ENCODE data around the gene MAPT.
"Not testable (repeated sequence)": the region's sequence is repeated elsewhere in the genome, so short reads cannot be mapped to it uniquely, and the experiment has no call there.

Gene MAPT

DNA sequence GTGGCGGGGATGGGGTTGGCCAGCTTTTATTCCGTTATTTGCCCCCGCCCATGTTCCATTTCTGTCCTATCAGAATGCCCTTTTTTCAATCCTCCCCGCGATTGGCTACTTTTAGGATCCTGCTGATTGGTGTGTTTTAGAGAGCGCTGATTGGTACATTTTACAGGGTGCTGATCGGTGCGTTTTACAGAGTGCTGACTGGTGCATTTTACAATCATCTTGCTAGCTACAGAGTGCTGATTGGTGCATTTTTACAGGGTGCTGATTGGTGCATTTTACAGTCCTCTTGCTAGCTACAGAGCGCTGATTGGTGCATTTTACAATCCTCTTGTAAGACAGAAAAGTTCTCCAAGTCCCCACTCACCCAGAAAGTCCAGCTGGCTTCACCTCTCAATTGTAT, 32.2 kb upstream of the MAPT start:
- DNase-seq (ENCODE audit: low spot score), result not testable (repeated sequence)

DNA sequence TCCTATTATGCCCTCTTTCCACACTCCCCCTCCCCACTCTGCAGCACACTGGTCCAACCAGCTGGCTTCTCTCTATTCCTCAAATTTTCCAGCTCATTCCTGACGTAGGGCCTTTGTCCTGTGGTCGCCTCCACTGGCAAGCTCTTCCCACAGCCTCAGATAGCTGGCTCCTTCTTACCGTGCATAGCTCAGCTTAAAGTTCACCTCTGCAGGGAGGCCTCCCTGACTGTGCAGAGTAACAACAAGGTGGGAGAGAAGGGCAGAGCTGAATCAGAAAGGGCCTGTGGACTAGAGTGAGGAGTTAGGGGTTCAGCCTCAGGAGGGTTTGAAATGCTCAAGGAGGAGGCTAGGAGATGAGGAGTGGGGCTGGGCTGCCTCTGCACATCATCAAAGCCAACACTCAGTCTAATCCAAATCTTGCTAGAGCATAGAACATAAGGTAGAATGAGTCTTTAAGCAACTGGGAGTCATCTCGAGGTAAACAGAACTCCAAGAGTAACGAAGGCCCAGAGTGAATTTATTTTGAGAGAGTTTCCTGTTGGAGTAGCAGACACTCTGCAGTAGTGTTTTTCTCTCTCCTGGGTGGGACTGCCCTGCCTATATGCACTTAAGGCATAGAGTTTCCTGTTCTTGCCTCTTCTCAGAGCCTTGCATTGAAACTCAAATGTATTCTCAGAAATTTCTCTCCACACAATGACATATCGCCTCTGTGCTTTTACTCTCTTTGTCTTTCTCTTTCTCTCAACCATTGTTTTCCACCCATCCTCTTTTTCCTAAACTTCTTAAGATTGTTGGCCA, 30.3 kb upstream of the MAPT start:
- DNase-seq (ENCODE audit: low spot score), result no peak

DNA sequence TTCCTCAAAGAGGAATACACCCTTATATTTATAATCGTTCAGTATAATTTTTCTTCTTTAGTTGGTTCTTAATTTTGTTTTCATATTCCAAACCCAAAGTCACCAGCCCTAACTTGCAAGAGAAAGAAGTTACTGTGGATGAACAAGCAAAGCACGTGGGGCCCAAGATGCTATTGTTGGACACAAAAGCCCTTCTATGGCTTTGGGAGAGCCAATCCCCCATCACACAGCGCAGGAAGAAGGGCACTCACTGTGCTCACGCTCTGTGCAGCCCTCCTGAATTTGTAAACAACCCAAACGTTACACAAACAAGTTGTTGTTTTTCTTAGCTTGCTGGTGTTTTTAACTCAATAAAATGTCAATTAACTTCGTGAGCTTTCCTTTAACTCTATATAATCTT, 27.2 kb upstream of the MAPT start:
- no peak for DNase-seq (ENCODE audit: low spot score)

DNA sequence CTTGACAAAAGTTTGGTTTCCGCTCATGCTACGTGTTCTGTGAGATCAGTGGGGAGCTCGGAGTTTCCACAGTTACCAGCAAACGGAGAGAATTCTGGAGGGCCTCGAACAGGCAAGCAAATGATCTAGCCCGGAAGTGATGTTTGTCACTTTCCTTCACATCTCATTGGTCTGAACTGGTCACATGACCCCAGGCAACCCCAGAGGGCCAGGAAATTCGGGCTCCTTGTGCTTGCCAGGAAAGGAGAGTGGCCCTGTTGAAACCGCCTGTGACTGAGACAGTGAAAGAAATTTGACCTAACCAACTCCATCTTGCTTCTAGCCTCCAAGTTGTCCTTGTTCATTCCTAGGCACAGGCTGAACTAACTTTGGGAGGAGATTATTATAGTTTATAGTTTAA, 26.7 kb upstream of the MAPT start:
- DNase-seq (ENCODE audit: low spot score), result no peak

DNA sequence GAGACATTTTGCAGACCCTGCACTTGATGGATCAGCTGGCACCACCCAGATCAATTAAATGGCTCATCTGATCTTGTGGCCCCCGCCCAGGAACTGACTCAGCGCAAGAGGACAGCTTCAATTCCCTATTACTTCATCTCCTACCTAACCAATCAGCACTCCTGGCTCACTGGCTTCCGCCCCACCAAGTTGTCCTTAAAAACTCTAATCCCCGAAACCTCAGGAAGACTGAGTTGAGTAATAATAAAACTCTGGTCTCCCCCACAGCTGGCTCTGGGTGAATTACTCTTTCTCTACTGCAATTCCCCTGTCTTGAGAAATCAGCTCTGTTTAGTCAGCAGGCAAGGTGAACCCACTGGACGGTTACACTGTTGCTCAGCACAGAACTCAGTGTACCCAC, 26.1 kb upstream of the MAPT start:
- DNase-seq (ENCODE audit: low spot score), result no peak

DNA sequence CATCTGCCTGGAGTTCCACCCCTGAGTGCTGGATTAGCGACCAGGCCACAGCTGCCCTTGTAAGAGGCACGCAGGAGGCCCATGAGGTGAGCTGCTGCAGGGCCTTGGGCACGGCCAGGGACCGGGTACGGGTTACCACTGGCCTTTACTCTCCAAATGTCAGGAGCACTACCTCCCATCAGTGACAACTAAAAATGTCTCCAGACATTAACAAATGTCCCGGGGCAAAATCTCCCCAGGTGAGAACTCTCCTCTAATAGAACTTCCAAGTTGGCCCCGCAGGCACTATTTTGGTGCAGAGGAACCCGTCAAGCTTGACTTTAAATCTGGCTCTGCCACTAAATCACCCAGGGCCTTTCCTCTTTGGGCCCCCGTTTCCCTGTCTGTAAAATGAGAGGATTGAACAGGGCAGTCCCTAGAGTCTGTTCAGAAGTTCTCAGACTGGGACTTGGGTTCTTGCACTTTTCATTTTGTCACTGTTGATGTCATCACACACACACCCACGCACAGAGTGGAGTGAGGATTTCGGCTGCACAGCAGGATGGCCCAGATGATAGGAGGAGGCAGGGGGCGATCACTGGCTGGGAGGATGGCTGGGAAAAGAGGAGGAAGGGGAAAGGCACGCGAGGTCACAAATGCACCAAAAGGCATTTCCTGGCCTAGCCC, 24.5 kb upstream of the MAPT start:
- DNase-seq (ENCODE audit: low spot score), result no peak

DNA sequence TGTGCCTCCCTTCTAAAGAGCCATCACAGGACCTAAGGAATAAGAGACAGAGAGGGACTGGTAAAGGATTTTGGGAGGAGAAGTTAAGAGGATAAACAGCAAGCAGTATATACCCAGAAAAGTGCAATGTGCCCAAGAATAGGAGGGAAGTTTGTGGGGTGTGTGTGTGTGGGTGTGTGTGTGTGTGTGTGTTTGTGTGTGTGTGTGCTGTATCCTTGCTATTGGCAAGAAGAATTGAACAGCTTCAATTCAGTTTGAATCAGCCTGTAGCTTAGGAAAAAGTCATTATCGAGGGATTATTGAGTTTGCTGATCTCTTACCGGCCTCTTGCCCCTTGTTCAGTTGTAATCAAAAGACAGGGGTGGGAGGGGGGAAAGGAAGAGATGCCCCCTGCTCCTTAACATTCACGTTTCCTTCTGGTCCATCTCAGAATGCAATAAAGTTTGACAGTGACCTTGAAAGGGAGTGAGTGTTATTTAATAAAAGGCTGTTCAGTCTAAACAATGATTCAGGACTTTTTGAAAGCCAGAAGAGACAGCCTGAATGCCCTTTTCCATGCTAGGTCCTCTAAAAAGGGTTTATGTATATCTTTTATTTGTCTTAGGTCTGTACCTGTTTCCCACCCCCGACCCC, 23.9 kb upstream of the MAPT start:
- DNase-seq (ENCODE audit: low spot score), result no peak

DNA sequence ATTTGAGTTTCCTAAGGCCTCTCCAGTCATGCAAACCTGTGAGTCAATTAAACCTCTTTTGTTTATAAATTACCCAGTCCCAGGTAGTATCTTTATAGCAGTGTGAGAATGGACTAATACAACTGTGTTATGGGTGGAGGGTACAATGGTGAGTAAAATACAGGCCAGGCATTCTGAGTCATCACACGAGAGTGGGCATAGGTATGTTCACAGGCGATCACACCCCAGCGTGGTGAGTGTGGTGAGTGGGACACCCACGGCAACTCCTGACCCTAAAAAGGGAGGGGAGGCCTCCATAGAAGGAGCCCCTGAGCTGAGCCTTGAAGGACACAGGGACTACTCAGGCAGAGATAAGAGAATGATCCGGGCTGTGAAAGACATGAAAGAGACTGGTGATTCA, 22.6 kb upstream of the MAPT start:
- DNase-seq (ENCODE audit: low spot score), result no peak

DNA sequence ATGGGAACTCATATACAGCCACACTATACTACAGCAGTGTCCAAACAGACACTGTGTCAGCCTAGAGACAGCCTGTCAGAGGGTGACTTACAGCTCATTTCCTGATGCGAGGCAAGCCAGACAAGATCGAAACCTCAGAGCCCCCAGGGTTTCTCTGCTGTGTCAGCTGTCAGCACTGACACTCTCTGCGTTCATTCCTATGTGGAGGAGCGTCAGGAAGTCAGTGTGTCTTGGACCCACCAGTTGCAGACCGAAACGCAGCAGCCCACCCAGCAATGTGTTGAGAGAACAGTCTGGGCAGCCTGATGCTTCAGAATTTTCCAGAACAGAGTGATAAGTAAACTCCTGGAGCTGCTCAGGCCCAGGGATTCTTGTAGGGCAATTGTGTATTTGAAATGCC, 20.6 kb upstream of the MAPT start:
- DNase-seq (ENCODE audit: low spot score), result peak; percentile 38

DNA sequence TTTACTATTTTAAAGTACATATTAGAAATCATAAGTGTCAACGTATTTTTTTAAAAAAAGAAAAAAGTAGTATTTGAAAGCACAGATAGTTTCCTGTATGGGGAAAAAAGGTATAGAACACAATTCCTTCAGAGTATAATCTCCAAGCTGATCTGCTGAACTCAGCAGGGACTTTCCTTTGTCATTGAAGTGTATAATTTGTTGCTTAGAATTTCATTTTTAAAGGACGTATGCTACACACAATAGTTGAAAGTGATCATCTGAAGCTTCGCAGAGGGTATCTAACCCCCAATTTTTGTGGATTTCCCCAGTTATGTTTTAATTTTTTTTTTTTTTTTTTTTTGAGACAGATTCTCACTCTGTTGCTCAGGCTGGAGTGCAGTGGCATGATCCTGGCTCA, 20.2 kb upstream of the MAPT start:
- DNase-seq (ENCODE audit: low spot score), result peak; percentile 5

DNA sequence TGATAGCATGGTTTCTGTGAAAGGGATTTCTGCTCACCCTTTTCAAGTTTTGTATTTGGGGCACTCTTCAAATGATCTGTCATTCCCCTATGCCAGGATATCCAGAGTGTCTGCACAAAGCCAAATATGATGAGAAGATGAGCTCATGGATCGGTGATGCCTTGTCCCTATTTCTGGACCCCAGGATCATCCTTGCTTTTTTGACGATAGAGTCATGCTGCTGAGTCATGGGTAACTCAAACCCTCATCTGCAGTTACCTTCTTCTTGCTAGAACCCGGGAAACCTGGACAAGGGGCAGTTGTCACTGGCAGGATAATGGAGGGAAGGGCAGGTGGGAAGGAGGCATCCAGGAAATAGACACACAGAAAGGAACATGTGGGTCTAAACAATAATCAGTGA, 17.8 kb upstream of the MAPT start:
- no peak for DNase-seq (ENCODE audit: low spot score)

DNA sequence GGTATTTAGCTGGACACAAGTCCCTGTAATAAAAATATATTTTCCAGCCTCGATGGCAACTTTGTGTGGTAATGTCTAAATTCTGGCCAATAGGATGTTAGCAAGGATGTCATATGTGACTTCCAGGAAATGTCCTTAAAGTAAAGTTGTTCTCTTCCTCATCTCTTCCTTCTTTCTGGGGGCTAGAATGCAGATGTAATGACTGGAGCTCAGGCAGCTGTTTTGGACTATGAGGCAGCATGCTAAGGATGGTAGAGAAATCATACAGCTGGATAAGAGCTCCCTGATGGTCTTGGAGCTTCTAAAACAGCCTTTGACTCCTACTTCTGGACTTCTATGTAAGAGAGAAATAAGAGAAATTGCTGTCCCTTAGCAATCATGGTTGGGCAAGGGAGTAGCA, 16.9 kb upstream of the MAPT start:
- DNase-seq (ENCODE audit: low spot score), result no peak

DNA sequence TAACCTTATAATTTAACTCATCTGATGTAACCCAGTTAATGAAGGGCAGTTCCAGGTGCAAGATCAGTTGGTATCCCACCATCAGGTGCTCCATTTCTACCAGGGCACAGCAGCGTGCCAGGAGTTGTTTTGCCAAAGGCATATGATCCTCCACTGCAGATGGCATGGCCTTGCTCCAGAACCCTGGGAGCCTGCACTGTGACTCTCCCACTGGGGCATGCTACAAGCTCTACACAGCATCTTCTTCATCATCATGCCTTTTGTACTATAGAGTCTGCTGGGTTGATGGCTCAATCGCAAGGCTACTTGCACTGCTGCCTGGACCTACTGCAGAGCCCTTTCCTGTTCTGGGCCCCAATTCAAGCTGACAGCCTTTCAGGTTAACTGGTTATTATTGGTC, 11.3 kb upstream of the MAPT start:
- no peak for DNase-seq (ENCODE audit: low spot score)

DNA sequence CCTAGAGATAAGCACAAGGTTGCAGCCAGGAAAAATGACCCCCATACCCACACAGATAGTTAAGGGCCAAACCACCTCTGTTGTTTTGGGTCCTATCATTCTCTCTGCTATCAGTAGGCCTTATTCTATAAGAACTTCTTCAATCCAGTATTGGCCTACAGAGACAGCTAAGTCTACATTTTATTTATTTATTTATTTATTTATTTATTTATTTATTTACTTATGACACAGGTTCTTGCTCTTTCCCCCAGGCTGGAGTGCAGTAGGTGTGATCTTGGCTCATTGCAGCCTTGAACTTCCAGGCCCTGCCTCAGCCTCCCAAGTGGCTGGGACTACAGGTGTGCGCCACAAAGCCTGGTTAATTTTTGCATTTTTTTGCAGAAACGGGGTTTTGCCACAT, 7.5 kb upstream of the MAPT start:
- DNase-seq (ENCODE audit: low spot score), result no peak

DNA sequence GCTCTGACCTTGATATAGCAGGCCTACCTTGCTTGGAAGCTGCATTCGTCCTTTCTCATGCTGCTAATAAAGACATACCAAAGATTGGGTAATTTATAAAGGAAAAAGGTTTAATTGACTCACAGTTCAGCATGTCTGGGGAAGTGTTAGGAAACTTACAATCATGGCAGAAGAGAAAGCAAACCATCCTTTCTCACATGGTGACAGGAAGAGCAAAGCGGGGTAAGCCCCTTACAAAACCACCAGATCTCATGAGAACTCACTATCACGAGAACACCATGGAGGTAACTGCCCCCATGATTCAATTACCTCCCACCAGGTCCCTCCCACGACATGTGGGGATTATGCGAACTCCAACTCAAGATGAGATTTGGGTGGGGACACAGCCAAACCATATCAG, 6.0 kb upstream of the MAPT start:
- DNase-seq (ENCODE audit: low spot score), result no peak

DNA sequence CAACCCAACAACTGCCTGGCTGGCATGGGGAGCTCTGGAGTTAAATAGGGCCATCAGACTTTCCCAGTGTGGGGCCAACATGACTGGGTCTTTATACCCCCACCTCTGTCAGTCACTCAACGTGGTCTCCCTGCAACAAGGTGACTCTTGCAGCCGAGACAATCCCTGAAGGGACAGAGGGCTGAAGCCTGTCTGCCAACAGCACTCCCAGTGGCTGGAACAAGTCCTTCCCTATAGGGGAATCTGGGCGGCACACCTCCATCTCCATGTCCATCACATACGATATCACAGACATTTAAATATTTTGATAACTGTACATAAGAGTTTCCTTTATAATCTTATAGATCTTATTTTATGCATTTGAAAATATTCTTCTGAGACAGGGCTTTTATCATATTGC, 4.8 kb upstream of the MAPT start:
- DNase-seq (ENCODE audit: low spot score), result no peak

DNA sequence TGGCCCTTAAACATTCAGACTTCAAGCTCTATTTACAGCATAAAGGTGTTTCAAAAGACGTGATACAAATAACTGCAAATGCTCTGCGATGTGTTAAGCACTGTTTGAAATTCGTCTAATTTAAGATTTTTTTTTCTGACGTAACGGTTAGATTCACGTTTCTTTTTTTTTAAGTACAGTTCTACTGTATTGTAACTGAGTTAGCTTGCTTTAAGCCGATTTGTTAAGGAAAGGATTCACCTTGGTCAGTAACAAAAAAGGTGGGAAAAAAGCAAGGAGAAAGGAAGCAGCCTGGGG, 681 bp upstream of the MAPT start:
- DNase-seq (ENCODE audit: low spot score), result no peak

DNA sequence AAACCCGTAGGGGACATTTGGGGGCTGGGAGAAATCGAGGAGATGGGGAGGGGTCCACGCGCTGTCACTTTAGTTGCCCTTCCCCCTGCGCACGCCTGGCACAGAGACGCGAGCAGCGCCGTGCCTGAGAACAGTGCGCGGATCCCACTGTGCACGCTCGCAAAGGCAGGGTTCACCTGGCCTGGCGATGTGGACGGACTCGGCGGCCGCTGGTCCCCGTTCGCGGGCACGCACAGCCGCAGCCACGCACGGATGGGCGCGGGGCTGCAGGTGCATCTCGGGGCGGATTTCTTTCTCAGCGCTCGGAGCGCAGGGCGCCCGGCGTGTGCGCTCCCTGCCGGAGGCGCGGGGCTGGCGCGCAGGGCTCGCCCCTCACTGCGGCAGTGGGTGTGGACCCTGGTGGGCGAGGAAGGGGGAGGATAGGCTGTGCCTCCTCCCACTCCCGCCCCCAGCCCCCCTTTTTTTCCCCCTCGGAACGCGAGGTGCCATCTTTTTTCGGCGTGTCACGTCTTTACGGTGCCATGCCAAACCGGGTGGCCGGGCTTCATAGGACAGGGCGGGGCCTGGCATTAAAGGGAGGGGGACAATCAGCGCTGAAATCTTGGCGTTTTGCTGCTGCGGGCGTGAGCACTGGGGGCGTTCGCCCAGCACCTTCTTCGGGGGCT, 1.1 kb downstream of the MAPT start:
- DNase-seq (ENCODE audit: low spot score), result peak; percentile 2

DNA sequence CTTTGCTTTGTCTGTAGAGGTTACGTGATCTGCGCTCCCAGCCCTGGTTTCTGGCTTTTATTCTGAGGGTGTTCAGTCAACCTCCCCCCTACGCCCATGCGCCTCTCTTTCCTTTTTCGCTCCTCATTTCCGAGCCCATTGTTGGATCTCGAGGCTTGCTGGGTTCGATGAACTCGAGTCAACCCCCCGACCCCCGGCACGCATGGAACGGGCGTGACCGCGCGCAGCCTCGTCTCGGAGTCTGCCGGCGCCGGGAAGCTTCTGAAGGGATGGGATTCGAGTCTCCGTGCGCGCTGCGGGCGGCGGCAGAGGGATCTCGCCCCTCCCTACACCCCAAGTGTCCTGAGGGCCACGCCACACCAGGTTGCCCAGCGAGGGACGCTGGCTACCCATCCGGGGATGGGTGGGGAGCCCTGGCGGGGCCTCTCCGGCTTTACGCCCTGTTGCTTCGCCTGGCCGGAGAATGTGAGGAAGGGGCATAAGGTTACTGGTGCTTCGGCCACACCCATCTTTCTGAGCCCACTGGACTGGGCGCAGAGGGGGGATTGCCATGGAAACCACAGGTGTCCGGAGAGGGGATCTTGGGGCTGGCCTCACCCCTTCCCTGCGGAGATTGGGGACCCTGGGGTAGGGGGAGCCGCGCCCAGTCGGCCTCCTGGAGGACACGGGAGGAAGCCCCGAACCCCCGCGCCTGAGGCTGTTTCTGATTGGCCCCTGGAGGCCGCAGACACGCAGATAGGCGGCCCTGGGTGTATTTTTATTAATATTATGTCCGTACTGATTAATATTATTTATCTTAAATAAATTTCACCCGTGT, 1.8 kb downstream of the MAPT start:
- no peak for DNase-seq (ENCODE audit: low spot score)

DNA sequence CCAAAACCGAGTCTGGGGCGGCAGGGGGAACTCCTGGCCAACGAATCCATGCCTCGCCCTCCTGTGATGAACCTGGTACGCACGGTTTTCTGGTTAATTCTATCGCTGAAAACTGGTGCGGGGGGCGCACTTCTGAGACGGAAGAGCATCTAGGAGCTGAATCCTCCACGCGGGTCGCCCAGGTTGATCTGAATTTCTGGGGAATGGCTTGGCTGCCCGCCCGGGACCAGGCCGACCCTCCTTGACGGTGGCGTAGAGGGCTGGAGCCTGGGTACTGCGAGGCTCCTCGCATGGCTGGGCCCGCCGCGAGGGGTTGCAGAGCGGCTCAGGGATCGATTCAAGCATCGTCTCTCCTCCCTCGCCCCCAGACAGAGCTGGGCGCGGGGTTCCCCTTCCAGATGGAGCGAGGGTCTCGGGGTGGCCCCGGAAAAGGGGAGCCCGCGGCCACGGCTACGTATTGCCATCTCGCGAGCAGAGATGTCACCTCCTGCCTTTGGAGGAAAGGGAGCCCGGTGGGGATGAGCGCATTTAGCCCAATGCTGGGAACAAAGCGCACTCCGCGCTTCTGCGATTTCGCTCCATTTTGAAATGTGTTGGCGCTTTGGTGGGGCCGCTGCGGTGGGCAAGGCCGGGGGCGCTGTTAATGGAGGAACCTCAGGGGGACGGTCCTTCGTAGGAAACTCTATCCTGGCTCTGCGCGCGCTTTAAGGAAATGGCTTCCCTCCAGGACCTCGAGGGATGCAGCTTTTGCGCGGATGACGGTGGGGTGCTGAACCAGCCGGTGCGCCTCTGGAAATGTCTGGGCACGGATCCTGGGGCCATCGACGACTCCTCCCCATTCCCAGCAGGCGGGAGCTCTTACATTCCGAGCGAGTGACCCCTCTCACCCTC, 2.7 kb downstream of the MAPT start:
- DNase-seq (ENCODE audit: low spot score), result no peak

DNA sequence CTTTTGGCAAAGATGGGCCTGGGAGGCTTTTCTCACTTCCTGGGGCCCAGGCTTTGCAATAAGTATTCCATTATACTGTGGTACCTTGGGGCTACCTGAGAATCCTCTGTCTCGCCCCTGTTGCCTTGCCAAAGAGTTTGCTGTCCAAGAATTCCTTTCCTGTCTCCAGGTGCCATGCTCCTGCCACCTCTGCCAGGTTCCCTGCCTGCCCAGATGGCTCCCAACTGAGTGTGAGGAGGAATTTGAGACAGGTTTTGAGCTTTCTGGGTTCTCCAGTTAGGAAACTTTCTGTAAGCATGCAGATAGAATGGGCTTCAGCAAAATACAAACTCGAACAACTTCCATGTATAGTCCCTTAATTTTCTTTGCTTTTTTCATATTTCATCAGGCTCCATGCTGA, 5.8 kb downstream of the MAPT start:
- no peak for DNase-seq (ENCODE audit: low spot score)

All from CD4-positive, alpha-beta T cell treated with Interleukin-15 for 4 hours (primary cell).